Measurements from ENCODE around the gene GREB1L.
"Not testable (repeated sequence)": the region's sequence is repeated elsewhere in the genome, so short reads cannot be mapped to it uniquely, and the experiment has no call there.

The GREB1L gene

GRCh38 chr18:21331065-21331464, 89.0 kb downstream of the GREB1L start:
- Mint-ChIP-seq H3K27ac (no peak overlapping the region), H3K9me3 (no peaks in the 10 kb centered on the region), H3K4me3 (no peak overlapping the region), H3K4me1 (ENCODE audit: low read depth) (no peaks in the 10 kb centered on the region), H3K27me3 (no peaks in the 10 kb centered on the region), H3K36me3 (ENCODE audit: low read depth) (no peaks in the 10 kb centered on the region)
- intact Hi-C loops (cut with micrococcal nuclease), result no loop called here

- Mint-ChIP-seq H3K27ac (no peak overlapping the region), H3K27me3 (no peaks in the 10 kb centered on the region), H3K9me3 (no peaks in the 10 kb centered on the region), H3K4me1 (ENCODE audit: low read depth) (no peaks in the 10 kb centered on the region), H3K36me3 (ENCODE audit: low read depth) (no peaks in the 10 kb centered on the region), H3K4me3 (no peak overlapping the region)
- intact Hi-C loops (cut with micrococcal nuclease), result no loop called here
These were observed 94.0 kb downstream of the GREB1L start for GRCh38 chr18:21335927-21336488.

- H3K36me3 Mint-ChIP-seq (ENCODE audit: low read depth), result no peaks in the 10 kb centered on the region
- no peak overlapping the region for H3K27ac Mint-ChIP-seq
- no peaks in the 10 kb centered on the region for H3K9me3 Mint-ChIP-seq
- no peak overlapping the region for H3K4me3 Mint-ChIP-seq
- intact Hi-C loops (cut with micrococcal nuclease), result no loop called here
- H3K4me1 Mint-ChIP-seq (ENCODE audit: low read depth), result no peaks in the 10 kb centered on the region
- H3K27me3 Mint-ChIP-seq, result no peaks in the 10 kb centered on the region
These were observed 94.8 kb downstream of the GREB1L start for GRCh38 chr18:21336846-21337245.

- no peaks in the 10 kb centered on the region for H3K4me1 Mint-ChIP-seq (ENCODE audit: low read depth)
- no peak overlapping the region for H3K27ac Mint-ChIP-seq
- no peaks in the 10 kb centered on the region for H3K9me3 Mint-ChIP-seq
- intact Hi-C loops (cut with micrococcal nuclease), result no loop called here
- no peaks in the 10 kb centered on the region for H3K36me3 Mint-ChIP-seq (ENCODE audit: low read depth)
- H3K4me3 Mint-ChIP-seq, result no peak overlapping the region
- H3K27me3 Mint-ChIP-seq, result no peaks in the 10 kb centered on the region
These were observed 99.1 kb downstream of the GREB1L start for GRCh38 chr18:21341141-21341540.

GRCh38 chr18:21342372-21342771, 100.3 kb downstream of the GREB1L start:
- no peaks in the 10 kb centered on the region for H3K27me3 Mint-ChIP-seq
- no peaks in the 10 kb centered on the region for H3K9me3 Mint-ChIP-seq
- H3K36me3 Mint-ChIP-seq (ENCODE audit: low read depth), result no peaks in the 10 kb centered on the region
- H3K27ac Mint-ChIP-seq, result no peak overlapping the region
- no peaks in the 10 kb centered on the region for H3K4me1 Mint-ChIP-seq (ENCODE audit: low read depth)
- H3K4me3 Mint-ChIP-seq, result no peak overlapping the region
- intact Hi-C loops (cut with micrococcal nuclease), result no loop called here

- H3K4me3 Mint-ChIP-seq, result no peak overlapping the region
- H3K27me3 Mint-ChIP-seq, result no peaks in the 10 kb centered on the region
- no peaks in the 10 kb centered on the region for H3K9me3 Mint-ChIP-seq
- no peaks in the 10 kb centered on the region for H3K36me3 Mint-ChIP-seq (ENCODE audit: low read depth)
- no peak overlapping the region for H3K27ac Mint-ChIP-seq
- no peaks in the 10 kb centered on the region for H3K4me1 Mint-ChIP-seq (ENCODE audit: low read depth)
- intact Hi-C loops (cut with micrococcal nuclease), result no loop called here
These were observed 102.8 kb downstream of the GREB1L start for GRCh38 chr18:21344860-21345259.

- Mint-ChIP-seq H3K4me1 (ENCODE audit: low read depth) (no peaks in the 10 kb centered on the region), H3K9me3 (no peaks in the 10 kb centered on the region), H3K36me3 (ENCODE audit: low read depth) (no peaks in the 10 kb centered on the region), H3K27ac (no peak overlapping the region), H3K4me3 (no peak overlapping the region), H3K27me3 (no peaks in the 10 kb centered on the region)
- intact Hi-C loops (cut with micrococcal nuclease), result no loop called here
These were observed 103.8 kb downstream of the GREB1L start for GRCh38 chr18:21345840-21346239.

- H3K4me1 Mint-ChIP-seq (ENCODE audit: low read depth), result no peaks in the 10 kb centered on the region
- no peaks in the 10 kb centered on the region for H3K27me3 Mint-ChIP-seq
- no peak overlapping the region for H3K27ac Mint-ChIP-seq
- H3K4me3 Mint-ChIP-seq, result no peak overlapping the region
- no peaks in the 10 kb centered on the region for H3K36me3 Mint-ChIP-seq (ENCODE audit: low read depth)
- intact Hi-C loops (cut with micrococcal nuclease), result loop anchor here (10.0 kb wide), 1 partner anchor 55 kb away; no protein-coding TSS in a partner anchor
- H3K9me3 Mint-ChIP-seq, result no peaks in the 10 kb centered on the region
These were observed 117.7 kb downstream of the GREB1L start for GRCh38 chr18:21359746-21360145.

- no peak overlapping the region for H3K4me3 Mint-ChIP-seq
- no peaks in the 10 kb centered on the region for H3K36me3 Mint-ChIP-seq (ENCODE audit: low read depth)
- no peak overlapping the region for H3K27ac Mint-ChIP-seq
- intact Hi-C loops (cut with micrococcal nuclease), result loop anchor here (10.0 kb wide), 1 partner anchor 57 kb away; no protein-coding TSS in a partner anchor
- no peaks in the 10 kb centered on the region for H3K27me3 Mint-ChIP-seq
- no peaks in the 10 kb centered on the region for H3K4me1 Mint-ChIP-seq (ENCODE audit: low read depth)
- no peaks in the 10 kb centered on the region for H3K9me3 Mint-ChIP-seq
These were observed 119.4 kb downstream of the GREB1L start for GRCh38 chr18:21361307-21361880.

- Mint-ChIP-seq H3K27me3 (no peaks in the 10 kb centered on the region), H3K27ac (no peak overlapping the region), H3K9me3 (no peaks in the 10 kb centered on the region), H3K4me1 (ENCODE audit: low read depth) (no peaks in the 10 kb centered on the region), H3K4me3 (no peak overlapping the region), H3K36me3 (ENCODE audit: low read depth) (no peaks in the 10 kb centered on the region)
- intact Hi-C loops (cut with micrococcal nuclease), result loop anchor here (10.0 kb wide), 1 partner anchor 58 kb away; no protein-coding TSS in a partner anchor
These were observed 120.8 kb downstream of the GREB1L start for GRCh38 chr18:21362831-21363230.

- H3K9me3 Mint-ChIP-seq, result no peaks in the 10 kb centered on the region
- no peaks in the 10 kb centered on the region for H3K4me1 Mint-ChIP-seq (ENCODE audit: low read depth)
- H3K27me3 Mint-ChIP-seq, result no peaks in the 10 kb centered on the region
- intact Hi-C loops (cut with micrococcal nuclease), result loop anchor here (10.0 kb wide), 1 partner anchor 59 kb away; no protein-coding TSS in a partner anchor
- H3K4me3 Mint-ChIP-seq, result no peak overlapping the region
- no peak overlapping the region for H3K27ac Mint-ChIP-seq
- H3K36me3 Mint-ChIP-seq (ENCODE audit: low read depth), result no peaks in the 10 kb centered on the region
These were observed 121.3 kb downstream of the GREB1L start for GRCh38 chr18:21363348-21363747.

- Mint-ChIP-seq H3K27ac (no peak overlapping the region), H3K9me3 (no peaks in the 10 kb centered on the region), H3K27me3 (no peaks in the 10 kb centered on the region), H3K36me3 (ENCODE audit: low read depth) (no peaks in the 10 kb centered on the region), H3K4me1 (ENCODE audit: low read depth) (no peaks in the 10 kb centered on the region), H3K4me3 (no peak overlapping the region)
- intact Hi-C loops (cut with micrococcal nuclease), result loop anchor here (10.0 kb wide), 1 partner anchor 60 kb away; no protein-coding TSS in a partner anchor
These were observed 122.4 kb downstream of the GREB1L start for GRCh38 chr18:21364471-21364870.

- Mint-ChIP-seq H3K27ac (no peak overlapping the region), H3K4me1 (ENCODE audit: low read depth) (no peaks in the 10 kb centered on the region), H3K4me3 (no peak overlapping the region), H3K9me3 (no peaks in the 10 kb centered on the region), H3K36me3 (ENCODE audit: low read depth) (no peaks in the 10 kb centered on the region), H3K27me3 (no peaks in the 10 kb centered on the region)
- intact Hi-C loops (cut with micrococcal nuclease), result loop anchor here (10.0 kb wide), 1 partner anchor 62 kb away; no protein-coding TSS in a partner anchor
These were observed 124.9 kb downstream of the GREB1L start for GRCh38 chr18:21366896-21367295.

- Mint-ChIP-seq H3K36me3 (ENCODE audit: low read depth) (no peaks in the 10 kb centered on the region), H3K27me3 (no peaks in the 10 kb centered on the region), H3K4me3 (no peak overlapping the region), H3K27ac (no peak overlapping the region), H3K4me1 (ENCODE audit: low read depth) (no peaks in the 10 kb centered on the region), H3K9me3 (no peaks in the 10 kb centered on the region)
- intact Hi-C loops (cut with micrococcal nuclease), result loop anchor here (10.0 kb wide), 1 partner anchor 64 kb away; no protein-coding TSS in a partner anchor
These were observed 127.1 kb downstream of the GREB1L start for GRCh38 chr18:21369146-21369545.

GRCh38 chr18:21369597-21369996, 127.6 kb downstream of the GREB1L start:
- H3K9me3 Mint-ChIP-seq; H3K4me3 Mint-ChIP-seq; H3K36me3 Mint-ChIP-seq (ENCODE audit: low read depth); H3K27me3 Mint-ChIP-seq; H3K27ac Mint-ChIP-seq; H3K4me1 Mint-ChIP-seq (ENCODE audit: low read depth): not testable (repeated sequence)
- intact Hi-C loops (cut with micrococcal nuclease), result loop anchor here (10.0 kb wide), 1 partner anchor 65 kb away; no protein-coding TSS in a partner anchor
